GM19455 (cell line): ENCODE results near the gene EIF2B5.

Experiments used
- ATAC-seq: cut with Tn5 transposase; IDR thresholded peaks from one replicate; pipeline ENCODE4 v1.9.1; 2021; ENCODE audit not compliant: unreplicated experiment

The EIF2B5 gene

GRCh38 chr3:184192889-184193288, 57.7 kb downstream of the EIF2B5 start:
- ATAC-seq, result no peak

GRCh38 chr3:184193991-184194539, 58.9 kb downstream of the EIF2B5 start:
- no peak for ATAC-seq
